Dorsolateral prefrontal cortex (tissue), 118 donors: Measurements from ENCODE around the gene ENGASE. TPM values are rescaled to one million over a fixed set of nuclear protein-coding genes. Genes with fewer than 3 reads are reported as not detected.

ENCODE experiments used
- total RNA-seq, 120 experiments: library from RNA; stranded (reverse); gene quantifications; one replicate each; pipeline versions ENCODE4 v1.2.3 to v1.2.4, GENCODE V29; 2022

Gene ENGASE
- total RNA-seq, 120 experiments from 2014 or later, result 27.0 to 112 (median 43.6) TPM

Other genes with a start within 250 kb of the ENGASE start
- gene USP36, start 234.0 kb upstream of the ENGASE start, total RNA-seq, result 10 to 100 TPM; 39.1 to 90.9 (median 60.5) TPM
- gene CEP295NL, start 171.6 kb upstream of the ENGASE start, total RNA-seq, result 10 to 100 TPM in 17 of 120 experiments, 1 to 10 TPM in 103; 2.1 to 18.2 (median 6.7) TPM
- 100 to 1,000 TPM in 119 of 120 experiments, 10 to 100 TPM in 1; 97.8 to 275 (median 166) TPM for gene TIMP2, start 149.4 kb upstream of the ENGASE start, total RNA-seq
- 100 to 1,000 TPM in 25 of 120 experiments, 10 to 100 TPM in 95; 31.2 to 256 (median 75.8) TPM for gene LGALS3BP, start 94.9 kb upstream of the ENGASE start, total RNA-seq
- gene CANT1, start 65.1 kb upstream of the ENGASE start, total RNA-seq, result 10 to 100 TPM; 20.0 to 55.3 (median 29.7) TPM
- 10 to 100 TPM in 66 of 120 experiments, 1 to 10 TPM in 54; 3.2 to 50.9 (median 10.8) TPM for gene C1QTNF1, start 50.7 kb upstream of the ENGASE start, total RNA-seq